ENCODE results near the gene CTSH. TPM values are rescaled to one million over a fixed set of nuclear protein-coding genes. Genes with fewer than 3 reads are reported as not detected.

CTSH gene
- total RNA-seq, 1 experiment from 2014 or later: 178 TPM

- H3K4me1 ChIP-seq (ENCODE audit: control insufficient read depth, insufficient read depth, low read length): peaks cover 9% of the 10 kb centered on the region
- H3K36me3 ChIP-seq (ENCODE audit: control insufficient read depth, insufficient read depth, low read length): no peaks in the 10 kb centered on the region
- CTCF ChIA-PET: no interaction called here
- no peak for ATAC-seq
- no peak for TF ChIP-seq TCF7L2 (IDR thresholded peaks at IDR 0.05; ENCODE audit: low read depth, low read length)
- no peak for TF ChIP-seq SIN3A (IDR thresholded peaks at IDR 0.05; ENCODE audit: borderline replicate concordance, insufficient read depth, low read depth, low read length)
- TF ChIP-seq POLR2AphosphoS5 (IDR thresholded peaks at IDR 0.05; ENCODE audit: low read depth, low read length): no peak
- no peak for TF ChIP-seq REST (IDR thresholded peaks at IDR 0.05; ENCODE audit: insufficient read depth in 1 of 2, low read depth in 2 of 2, low read length in 1 of 2)
- no peak for TF ChIP-seq CTCF (IDR thresholded peaks at IDR 0.05)
- no peaks in the 10 kb centered on the region for H3K27me3 ChIP-seq (ENCODE audit: control insufficient read depth, insufficient read depth, low read length)
- H3K4me3 ChIP-seq (ENCODE audit: low read depth in 2 of 2, low read length in 2 of 2): no peak overlapping the region
- in situ Hi-C loops (cut with HindIII; ENCODE audit: low pct_unique_long_range_greater_than_20kb, low sequenced_read_pairs): no loop called here
- peak overlapping the region; percentile 37; the same call in 1 of the 2 replicates for H3K27ac ChIP-seq (ENCODE audit: low read length)
- no peaks in the 10 kb centered on the region for H3K9me3 ChIP-seq (ENCODE audit: control insufficient read depth, insufficient read depth, low read depth, low read length)
- BruUV-seq (replicated peaks): no TSS peak
- POLR2A ChIA-PET: no interaction called here
- DNase-seq (ENCODE audit: low read depth, low spot score): no peak
- intact Hi-C loops (cut with micrococcal nuclease; ENCODE audit: unreplicated experiment): no loop called here
These were observed 45.4 kb upstream of the CTSH start for GRCh38 chr15:78990278-78990677.

GRCh38 chr15:78989701-78990240, 44.9 kb upstream of the CTSH start:
- no peak overlapping the region; the same call in 1 of the 2 replicates for H3K27ac ChIP-seq (ENCODE audit: low read length)
- TF ChIP-seq TCF7L2 (IDR thresholded peaks at IDR 0.05; ENCODE audit: low read depth, low read length) (no peak), REST (IDR thresholded peaks at IDR 0.05; ENCODE audit: insufficient read depth in 1 of 2, low read depth in 2 of 2, low read length in 1 of 2) (no peak), POLR2AphosphoS5 (IDR thresholded peaks at IDR 0.05; ENCODE audit: low read depth, low read length) (no peak), CTCF (IDR thresholded peaks at IDR 0.05) (no peak), SIN3A (IDR thresholded peaks at IDR 0.05; ENCODE audit: borderline replicate concordance, insufficient read depth, low read depth, low read length) (no peak)
- in situ Hi-C loops (cut with HindIII; ENCODE audit: low pct_unique_long_range_greater_than_20kb, low sequenced_read_pairs): no loop called here
- DNase-seq (ENCODE audit: low read depth, low spot score) (no peak), ATAC-seq (no peak)
- H3K36me3 ChIP-seq (ENCODE audit: control insufficient read depth, insufficient read depth, low read length): no peaks in the 10 kb centered on the region
- peaks cover 9% of the 10 kb centered on the region for H3K4me1 ChIP-seq (ENCODE audit: control insufficient read depth, insufficient read depth, low read length)
- intact Hi-C loops (cut with micrococcal nuclease; ENCODE audit: unreplicated experiment): no loop called here
- POLR2A ChIA-PET: interaction anchor here (0.6 kb wide), 1 partner anchor 14 kb away, joined by 3 read pairs; no protein-coding TSS in a partner anchor
- no peaks in the 10 kb centered on the region for H3K27me3 ChIP-seq (ENCODE audit: control insufficient read depth, insufficient read depth, low read length)
- BruUV-seq (replicated peaks): no TSS peak
- no peaks in the 10 kb centered on the region for H3K9me3 ChIP-seq (ENCODE audit: control insufficient read depth, insufficient read depth, low read depth, low read length)
- H3K4me3 ChIP-seq (ENCODE audit: low read depth in 2 of 2, low read length in 2 of 2): no peak overlapping the region
- CTCF ChIA-PET: interaction anchor here (0.7 kb wide), 1 partner anchor 12 kb away, joined by 3 read pairs; no protein-coding TSS in a partner anchor

Data from Panc1 (cell line).